SH-SY5Y (cell line): ENCODE measurements around the gene ARL3.

Source experiments
- GATA2 ChIP-seq: IDR thresholded peaks from 2 replicates; pipeline ENCODE4 v1.6.1; 2011; ENCODE audit warnings: mild to moderate bottlenecking, low read depth, low read length
- GATA3 ChIP-seq: IDR thresholded peaks from 2 replicates; pipeline ENCODE4 v1.6.1; 2011; ENCODE audit warnings: low read depth, mild to moderate bottlenecking, low read length, moderate library complexity

- TF ChIP-seq GATA2 = no peak
- TF ChIP-seq GATA3 = no peak
These were observed 36.2 kb downstream of the ARL3 start for GRCh38 chr10:102678068-102678400.
